DMS53 (cell line): ENCODE results near the gene ZNF407.
A peak's percentile ranks its signal among the peaks of the same experiment; 100 is the strongest.
"Not testable (repeated sequence)": the region's sequence is repeated elsewhere in the genome, so short reads cannot be mapped to it uniquely, and the experiment has no call there.

Experiments
- DNase-seq: peaks from one replicate; lab custom pipeline; 2025; lab: John Stamatoyannopoulos, UW

The ZNF407 gene, protein sequence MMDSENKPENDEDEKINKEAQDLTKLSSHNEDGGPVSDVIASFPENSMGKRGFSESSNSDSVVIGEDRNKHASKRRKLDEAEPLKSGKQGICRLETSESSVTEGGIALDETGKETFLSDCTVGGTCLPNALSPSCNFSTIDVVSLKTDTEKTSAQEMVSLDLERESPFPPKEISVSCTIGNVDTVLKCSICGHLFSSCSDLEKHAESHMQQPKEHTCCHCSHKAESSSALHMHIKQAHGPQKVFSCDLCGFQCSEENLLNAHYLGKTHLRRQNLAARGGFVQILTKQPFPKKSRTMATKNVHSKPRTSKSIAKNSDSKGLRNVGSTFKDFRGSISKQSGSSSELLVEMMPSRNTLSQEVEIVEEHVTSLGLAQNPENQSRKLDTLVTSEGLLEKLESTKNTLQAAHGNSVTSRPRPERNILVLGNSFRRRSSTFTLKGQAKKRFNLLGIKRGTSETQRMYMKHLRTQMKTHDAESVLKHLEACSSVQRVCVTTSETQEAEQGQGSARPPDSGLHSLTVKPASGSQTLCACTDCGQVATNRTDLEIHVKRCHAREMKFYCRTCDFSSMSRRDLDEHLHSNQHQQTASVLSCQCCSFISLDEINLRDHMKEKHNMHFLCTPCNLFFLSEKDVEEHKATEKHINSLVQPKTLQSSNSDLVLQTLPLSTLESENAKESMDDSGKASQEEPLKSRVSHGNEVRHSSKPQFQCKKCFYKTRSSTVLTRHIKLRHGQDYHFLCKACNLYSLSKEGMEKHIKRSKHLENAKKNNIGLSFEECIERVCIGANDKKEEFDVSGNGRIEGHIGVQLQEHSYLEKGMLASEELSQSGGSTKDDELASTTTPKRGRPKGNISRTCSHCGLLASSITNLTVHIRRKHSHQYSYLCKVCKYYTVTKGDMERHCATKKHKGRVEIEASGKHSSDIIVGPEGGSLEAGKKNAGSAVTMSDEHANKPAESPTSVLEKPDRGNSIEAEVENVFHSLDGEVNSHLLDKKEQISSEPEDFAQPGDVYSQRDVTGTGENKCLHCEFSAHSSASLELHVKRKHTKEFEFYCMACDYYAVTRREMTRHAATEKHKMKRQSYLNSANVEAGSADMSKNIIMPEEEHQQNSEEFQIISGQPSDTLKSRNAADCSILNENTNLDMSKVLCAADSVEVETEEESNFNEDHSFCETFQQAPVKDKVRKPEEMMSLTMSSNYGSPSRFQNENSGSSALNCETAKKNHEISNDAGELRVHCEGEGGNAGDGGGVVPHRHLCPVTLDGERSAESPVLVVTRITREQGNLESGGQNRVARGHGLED (N-terminal part only)

GRCh38 chr18:74597662-74598349, at the start of gene ZNF407:
TSS of gene ZNF407 (plus strand) at chr18:74597870. CDS start at chr18:74631020, 33,150 bp downstream.
- DNase-seq, result peak; percentile 99

DNA sequence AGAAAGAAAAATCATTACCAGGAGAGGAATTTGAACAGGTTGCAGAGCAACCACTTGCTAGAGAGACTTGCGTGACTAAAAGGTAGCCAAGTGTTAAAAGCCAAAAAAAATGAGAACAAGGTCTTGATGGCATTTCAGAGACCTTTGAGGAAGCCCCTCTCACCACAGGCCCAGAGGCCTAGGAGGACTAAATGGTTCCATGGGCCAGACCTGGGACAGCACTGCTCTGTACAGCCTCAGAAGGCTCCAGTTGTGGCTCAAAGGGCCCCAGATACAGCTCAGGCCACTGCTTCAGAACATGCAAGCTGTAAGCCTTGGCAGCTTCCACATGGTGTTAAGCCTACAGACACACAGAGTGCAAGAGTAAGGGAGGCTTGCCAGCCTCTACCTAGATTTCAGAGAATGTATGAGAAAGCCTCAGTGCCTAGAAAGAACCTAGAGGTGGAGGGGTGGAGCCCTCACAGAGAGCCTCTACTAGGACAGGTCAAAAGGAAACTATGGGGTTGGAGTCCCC, 48.0 kb upstream of the ZNF407 start:
- no peak for DNase-seq

DNA sequence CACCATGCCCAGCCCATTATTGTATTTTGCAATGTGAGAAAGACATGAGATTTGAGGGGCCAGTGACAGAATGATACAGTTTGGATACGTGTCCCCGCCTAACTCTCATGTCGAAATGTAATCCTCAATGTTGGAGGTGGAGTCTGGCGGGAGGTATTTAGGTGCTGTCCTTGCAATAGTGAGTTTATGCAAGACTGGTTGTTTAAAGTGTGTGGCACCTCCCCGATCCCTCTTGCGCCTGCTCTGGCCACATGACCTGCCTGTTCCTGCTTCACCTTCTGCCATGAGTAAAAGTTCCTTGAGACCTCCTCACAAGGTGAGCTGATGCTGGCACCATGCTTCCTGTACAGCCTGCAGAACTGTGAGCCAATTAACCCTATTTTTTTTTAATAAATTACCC, 46.8 kb upstream of the ZNF407 start:
- no peak for DNase-seq

- no peak for DNase-seq
These were observed 46.2 kb upstream of the ZNF407 start for GRCh38 chr18:74551452-74551851.

DNA sequence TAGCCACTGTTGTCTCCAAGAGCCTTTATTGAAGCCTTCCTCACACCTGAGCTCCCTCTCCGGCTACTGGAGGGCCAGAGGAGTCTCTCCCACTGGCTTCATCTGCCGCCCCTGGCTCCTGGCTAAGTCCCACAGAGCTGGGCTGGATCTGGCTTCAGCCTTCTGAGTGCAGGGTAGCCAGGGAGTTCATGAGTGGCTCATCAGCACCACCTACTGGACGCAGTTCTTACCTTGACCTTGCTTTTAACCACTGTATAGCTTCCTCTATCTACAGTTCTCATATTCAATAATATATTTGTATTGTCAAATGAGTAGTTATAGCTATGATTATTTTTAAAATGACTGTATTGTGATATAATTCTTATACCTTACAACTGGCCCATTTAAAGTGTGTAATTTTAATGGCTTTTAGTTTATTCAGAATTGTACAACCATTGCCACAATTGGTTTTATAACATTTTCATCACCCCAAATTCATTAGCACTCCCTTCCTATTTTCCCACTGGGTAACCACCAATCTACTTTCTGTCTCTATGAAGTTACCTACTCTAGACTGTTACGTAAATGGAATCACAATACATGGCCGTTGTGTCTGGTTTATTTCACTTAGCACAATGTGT, 45.6 kb upstream of the ZNF407 start:
- DNase-seq, result peak; percentile 94

GRCh38 chr18:74556126-74556525, 41.5 kb upstream of the ZNF407 start:
- no peak for DNase-seq

DNA sequence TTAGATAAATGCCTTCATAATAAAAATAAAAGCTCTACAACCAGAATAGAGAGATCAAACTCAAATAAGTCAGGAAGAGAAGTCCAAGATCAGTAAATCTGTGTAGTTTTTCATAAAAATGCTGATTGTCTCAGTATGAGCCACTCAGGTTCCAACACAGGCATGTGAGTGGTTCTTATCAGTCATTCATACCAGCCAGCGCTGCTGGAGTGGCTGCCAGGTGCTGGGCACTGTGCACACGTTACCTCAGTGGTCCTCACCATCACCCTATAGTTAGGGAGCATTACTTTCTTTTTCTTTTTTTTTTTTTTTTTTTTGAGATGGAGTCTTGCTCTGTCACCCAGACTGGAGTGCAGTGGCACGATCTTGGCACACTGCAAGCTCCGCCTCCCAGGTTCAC, 39.6 kb upstream of the ZNF407 start:
- peak; percentile 34 for DNase-seq

GRCh38 chr18:74562131-74562730, 35.4 kb upstream of the ZNF407 start:
- DNase-seq, result no peak

DNA sequence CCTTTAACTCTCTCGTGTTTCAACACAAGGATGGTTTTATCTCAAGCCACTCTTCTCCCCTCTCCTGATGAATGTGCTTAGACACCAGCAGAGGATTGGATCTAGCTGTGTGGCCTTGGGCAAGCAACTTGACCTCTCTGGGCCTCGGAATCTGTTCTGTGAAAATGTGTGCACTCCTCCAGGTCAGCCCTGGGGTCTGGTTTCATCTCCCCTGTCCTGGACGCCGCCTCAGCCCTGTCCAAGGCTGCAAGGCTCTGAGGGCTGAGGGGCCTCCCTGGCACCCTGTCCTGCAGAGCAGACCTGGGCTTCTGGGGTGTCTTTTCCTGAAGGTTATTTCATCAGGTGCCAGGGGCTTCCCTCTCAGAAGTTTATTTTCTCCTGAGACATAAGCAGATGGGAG, 34.9 kb upstream of the ZNF407 start:
- no peak for DNase-seq

GRCh38 chr18:74563999-74564398, 33.7 kb upstream of the ZNF407 start:
- no peak for DNase-seq

DNA sequence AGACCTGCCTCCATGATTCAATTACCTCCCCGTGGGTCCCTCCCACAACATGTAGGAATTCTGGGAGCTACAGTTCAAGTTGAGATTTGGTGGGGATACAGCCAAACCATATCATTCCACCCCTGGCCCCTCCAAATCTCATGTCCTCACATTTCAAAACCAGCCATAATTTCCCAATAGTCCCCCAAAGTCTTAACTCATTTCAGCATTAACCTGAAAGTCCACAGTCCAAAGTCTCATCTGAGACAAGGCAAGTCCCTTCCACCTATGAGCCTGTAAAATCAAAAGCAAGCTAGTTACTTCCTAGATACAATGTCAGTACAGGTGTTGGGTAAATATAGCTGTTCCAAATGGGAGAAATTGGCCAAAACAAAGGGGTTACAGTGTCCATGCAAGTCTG, 32.5 kb upstream of the ZNF407 start:
- not testable (repeated sequence) for DNase-seq

- not testable (repeated sequence) for DNase-seq
These were observed 31.7 kb upstream of the ZNF407 start for GRCh38 chr18:74565993-74566392.

DNA sequence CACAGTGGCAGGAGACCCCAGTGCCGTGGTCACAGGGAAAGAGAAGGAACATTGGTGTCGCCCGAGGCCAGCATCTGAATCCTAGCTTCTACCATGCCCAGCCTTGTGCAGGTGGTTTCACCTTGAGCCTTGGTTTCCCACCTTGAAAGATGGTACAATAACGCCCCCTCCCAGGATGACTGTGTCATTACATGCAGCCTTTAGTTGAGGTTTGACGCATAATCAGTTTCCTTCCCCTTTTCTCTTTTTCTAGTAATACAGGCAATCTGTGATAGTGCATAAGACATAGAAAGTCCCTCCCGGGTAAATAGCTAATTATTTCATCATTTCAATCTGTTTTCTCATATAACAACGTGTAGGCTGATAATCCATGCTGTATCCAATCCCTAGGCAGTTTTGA, 29.8 kb upstream of the ZNF407 start:
- peak; percentile 33 for DNase-seq

DNA sequence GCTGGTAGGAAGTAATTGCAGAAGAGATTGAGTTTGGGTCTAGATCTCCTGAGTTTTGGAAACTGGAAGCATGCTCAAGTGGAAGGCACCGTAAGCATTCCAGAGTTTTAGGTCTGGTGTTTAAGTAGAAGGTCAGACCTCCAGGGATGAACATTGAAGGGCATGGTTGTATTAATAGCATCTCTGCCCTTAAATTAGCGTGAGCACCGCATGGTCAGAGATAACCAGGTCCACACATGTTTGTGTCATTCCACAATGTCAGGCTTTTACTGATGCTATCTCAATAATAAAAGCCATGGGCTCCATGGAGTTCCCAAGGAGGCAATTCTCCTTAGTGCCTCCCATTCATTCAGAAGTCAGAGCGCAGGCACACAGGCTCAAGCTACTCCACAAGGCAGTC, 28.3 kb upstream of the ZNF407 start:
- no peak for DNase-seq

GRCh38 chr18:74570266-74570665, 27.4 kb upstream of the ZNF407 start:
- DNase-seq, result no peak

DNA sequence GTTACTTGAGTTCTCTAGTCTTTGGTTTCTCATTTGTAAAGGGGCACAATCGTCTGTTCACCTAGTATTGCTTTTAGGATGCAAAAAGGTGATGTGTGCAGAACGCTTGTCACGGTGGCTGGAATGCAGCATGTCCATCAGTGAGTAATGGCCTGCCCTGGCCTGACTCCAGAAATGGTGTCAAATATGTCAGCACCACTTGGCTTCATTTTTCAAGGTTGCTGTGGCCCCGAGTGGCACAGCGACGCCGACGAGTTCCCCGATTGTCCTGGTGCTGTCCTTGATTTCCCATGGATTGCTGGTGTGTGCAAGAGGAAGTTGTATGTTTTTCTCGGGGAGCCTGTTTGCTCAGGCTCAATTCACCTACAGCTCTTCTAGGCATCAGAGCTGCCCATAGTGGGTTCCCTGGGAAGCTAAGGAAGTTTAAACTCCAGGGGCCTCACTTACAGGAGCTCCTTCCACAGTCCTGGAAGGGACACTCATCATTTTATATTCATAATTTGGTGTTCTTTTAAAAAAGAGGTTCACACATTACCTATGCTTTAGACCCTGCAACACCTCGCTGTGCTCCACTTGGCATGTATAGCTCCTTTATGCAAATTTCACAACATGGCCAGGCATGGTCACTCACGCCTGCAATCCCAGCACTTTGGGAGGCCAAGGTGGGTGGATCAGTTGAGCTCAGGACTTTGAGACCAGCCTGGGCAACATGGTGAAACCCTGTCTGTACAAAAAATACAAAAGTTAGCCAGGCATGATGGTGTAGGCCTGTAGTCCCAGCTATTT, 25.6 kb upstream of the ZNF407 start:
- no peak for DNase-seq

GRCh38 chr18:74573053-74573452, 24.6 kb upstream of the ZNF407 start:
- DNase-seq, result no peak

DNA sequence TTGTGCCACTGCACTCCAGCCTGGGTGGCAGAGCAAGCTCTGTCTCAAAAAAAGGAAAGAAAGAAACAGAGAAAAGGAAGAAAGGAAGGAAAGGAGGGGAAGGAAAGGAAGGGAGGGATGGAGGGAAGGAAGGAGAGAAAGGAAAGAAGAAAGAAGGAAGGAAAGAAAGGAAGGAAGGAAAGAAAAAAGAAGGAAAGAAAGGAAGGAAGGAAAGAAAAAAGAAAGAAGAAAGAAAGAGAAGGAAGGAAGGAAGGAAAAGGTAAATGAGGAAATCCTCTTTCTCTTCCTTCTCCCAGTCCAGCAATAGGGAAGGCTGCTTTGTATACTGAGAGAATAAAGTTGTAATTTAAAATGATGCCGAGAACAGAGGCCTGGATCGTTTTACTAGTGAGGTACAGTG, 22.8 kb upstream of the ZNF407 start:
- DNase-seq, result no peak

DNA sequence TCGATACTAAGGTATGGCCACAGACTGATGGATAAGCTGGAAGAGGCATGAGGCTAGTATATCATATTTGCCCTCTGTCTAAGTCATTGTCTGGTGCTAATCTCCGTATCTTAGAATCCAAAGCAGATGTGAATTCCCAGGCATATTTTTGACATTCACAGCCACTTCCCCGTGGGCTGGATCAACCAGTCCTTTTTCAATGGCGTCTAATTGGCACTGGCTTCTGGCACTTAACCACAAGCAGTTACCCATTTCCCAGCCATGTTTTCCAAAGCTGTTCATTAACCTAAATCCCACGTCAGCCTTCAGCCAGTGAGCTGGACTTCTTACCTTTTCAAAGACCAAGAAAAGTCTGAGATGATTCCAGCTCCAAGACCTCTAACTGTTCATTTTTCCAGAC, 20.7 kb upstream of the ZNF407 start:
- peak; percentile 34 for DNase-seq
